ENCODE measurements around the gene MRPL23. TPM values are rescaled to one million over a fixed set of nuclear protein-coding genes. Genes with fewer than 3 reads are reported as not detected.

MRPL23 gene
- total RNA-seq, 1 donor from 2014 or later: 29.2 TPM

GRCh38 chr11:1908618-1909017 is 38.5 kb upstream of the MRPL23 start:
- Mint-ChIP-seq H3K36me3 (ENCODE audit: unreplicated experiment) (no peaks in the 10 kb centered on the region), H3K9me3 (ENCODE audit: unreplicated experiment) (no peaks in the 10 kb centered on the region), H3K4me1 (ENCODE audit: unreplicated experiment) (peaks cover 4% of the 10 kb centered on the region), H3K27me3 (ENCODE audit: unreplicated experiment) (peaks cover 36% of the 10 kb centered on the region), H3K27ac (ENCODE audit: unreplicated experiment) (peak overlapping the region; percentile 7), H3K4me3 (ENCODE audit: unreplicated experiment) (no peak overlapping the region)
- no peak for DNase-seq (ENCODE audit: extremely low spot score, unreplicated experiment)
- TF ChIP-seq, protein P1, sequence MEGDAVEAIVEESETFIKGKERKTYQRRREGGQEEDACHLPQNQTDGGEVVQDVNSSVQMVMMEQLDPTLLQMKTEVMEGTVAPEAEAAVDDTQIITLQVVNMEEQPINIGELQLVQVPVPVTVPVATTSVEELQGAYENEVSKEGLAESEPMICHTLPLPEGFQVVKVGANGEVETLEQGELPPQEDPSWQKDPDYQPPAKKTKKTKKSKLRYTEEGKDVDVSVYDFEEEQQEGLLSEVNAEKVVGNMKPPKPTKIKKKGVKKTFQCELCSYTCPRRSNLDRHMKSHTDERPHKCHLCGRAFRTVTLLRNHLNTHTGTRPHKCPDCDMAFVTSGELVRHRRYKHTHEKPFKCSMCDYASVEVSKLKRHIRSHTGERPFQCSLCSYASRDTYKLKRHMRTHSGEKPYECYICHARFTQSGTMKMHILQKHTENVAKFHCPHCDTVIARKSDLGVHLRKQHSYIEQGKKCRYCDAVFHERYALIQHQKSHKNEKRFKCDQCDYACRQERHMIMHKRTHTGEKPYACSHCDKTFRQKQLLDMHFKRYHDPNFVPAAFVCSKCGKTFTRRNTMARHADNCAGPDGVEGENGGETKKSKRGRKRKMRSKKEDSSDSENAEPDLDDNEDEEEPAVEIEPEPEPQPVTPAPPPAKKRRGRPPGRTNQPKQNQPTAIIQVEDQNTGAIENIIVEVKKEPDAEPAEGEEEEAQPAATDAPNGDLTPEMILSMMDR (IDR thresholded peaks at IDR 0.05): no peak

DNA sequence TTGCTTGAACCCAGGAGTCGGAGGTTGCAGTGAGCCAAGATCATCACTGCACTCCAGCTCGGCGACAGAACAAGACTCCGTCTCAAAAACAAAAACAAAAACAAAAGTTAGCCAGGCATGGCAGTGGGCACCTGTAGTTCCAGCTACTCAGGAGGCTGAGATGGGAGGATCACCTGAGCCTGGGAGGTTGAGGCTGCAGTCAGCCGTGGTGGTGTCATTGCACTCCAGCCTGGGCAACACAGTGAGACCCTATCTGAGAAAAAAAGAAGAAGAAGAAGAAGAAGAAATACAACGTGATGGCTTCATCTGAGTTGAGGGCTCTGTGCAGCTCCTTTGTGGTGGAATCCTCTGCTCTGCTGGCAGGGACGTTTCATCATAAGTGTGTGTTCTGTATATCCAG is 37.6 kb upstream of the MRPL23 start:
- H3K9me3 Mint-ChIP-seq (ENCODE audit: unreplicated experiment): no peaks in the 10 kb centered on the region
- TF ChIP-seq, protein P1 (IDR thresholded peaks at IDR 0.05): no peak
- H3K36me3 Mint-ChIP-seq (ENCODE audit: unreplicated experiment): no peaks in the 10 kb centered on the region
- peaks cover 4% of the 10 kb centered on the region for H3K4me1 Mint-ChIP-seq (ENCODE audit: unreplicated experiment)
- H3K4me3 Mint-ChIP-seq (ENCODE audit: unreplicated experiment): no peak overlapping the region
- H3K27ac Mint-ChIP-seq (ENCODE audit: unreplicated experiment): no peak overlapping the region
- no peak for DNase-seq (ENCODE audit: extremely low spot score, unreplicated experiment)
- peaks cover 38% of the 10 kb centered on the region for H3K27me3 Mint-ChIP-seq (ENCODE audit: unreplicated experiment)

DNA sequence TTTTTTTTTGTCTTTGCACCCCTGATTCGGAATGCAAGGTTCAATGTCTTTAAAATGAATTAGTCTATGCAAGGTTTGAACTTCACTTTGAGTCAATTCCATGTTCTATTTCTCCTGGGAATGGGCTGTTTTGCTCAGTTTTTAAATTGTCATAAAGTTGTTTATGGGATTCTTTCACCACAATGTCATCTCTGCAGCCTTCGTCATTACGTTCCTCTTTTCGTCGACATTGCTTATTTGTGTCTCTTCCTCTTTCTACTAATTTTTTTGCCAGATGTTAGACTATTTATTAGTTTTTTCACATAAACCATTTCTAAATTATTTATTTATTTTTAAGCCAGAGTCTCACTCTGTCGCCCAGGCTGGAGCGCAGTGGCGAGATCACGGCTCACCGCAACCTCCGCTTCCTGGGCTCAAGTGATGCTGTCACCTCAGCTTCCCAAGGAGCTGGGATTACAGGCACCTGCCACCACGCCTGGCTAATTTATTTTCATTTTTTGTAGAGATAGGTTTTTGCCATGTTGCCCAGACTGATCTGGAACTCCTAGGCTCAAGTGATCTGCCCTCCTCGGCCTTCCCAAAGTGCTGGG is 34.7 kb upstream of the MRPL23 start:
- H3K27me3 Mint-ChIP-seq (ENCODE audit: unreplicated experiment): peaks cover 24% of the 10 kb centered on the region
- TF ChIP-seq, protein P1 (IDR thresholded peaks at IDR 0.05): no peak
- no peak for DNase-seq (ENCODE audit: extremely low spot score, unreplicated experiment)
- no peaks in the 10 kb centered on the region for H3K9me3 Mint-ChIP-seq (ENCODE audit: unreplicated experiment)
- no peaks in the 10 kb centered on the region for H3K36me3 Mint-ChIP-seq (ENCODE audit: unreplicated experiment)
- no peak overlapping the region for H3K4me3 Mint-ChIP-seq (ENCODE audit: unreplicated experiment)
- peaks cover 8% of the 10 kb centered on the region for H3K4me1 Mint-ChIP-seq (ENCODE audit: unreplicated experiment)
- no peak overlapping the region for H3K27ac Mint-ChIP-seq (ENCODE audit: unreplicated experiment)

DNA sequence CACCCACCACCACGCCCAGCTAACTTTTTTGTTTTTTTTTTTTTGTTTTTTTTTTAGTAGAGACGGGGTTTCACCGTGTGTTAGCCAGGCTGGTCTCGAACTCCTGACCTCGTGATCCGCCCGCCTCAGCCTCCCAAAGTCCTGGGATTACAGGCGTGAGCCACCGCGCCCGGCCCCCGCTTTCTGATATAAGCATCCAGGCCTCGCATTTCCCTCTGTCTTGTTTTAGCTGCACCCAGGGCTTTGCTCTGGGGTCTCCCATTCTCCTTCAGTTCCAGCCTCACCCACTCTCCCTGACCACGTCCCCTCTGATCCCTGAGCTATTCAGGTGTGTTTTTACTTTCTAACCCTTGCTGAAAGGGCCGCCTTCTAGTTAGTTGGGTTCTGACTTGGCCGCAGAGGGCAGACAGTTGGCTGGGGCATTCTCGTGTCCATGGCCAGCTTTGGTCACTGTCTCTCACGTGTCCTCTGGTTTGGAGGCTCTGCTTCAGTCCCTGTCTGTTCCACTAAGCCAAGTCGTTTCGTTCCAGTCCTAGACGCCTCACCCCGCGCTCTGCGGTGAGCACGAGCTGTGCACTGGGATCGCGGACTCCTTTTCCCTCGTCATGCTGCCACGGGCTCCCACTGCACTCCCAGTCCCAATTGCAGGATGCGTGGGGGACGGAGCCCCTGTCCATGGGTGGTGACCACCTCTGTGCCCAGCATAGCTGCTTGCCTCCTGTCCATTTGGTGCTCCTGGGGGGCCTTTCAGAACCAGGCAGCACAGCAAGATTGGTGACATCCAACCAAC is 33.7 kb upstream of the MRPL23 start:
- no peak overlapping the region for H3K4me3 Mint-ChIP-seq (ENCODE audit: unreplicated experiment)
- TF ChIP-seq, protein P1 (IDR thresholded peaks at IDR 0.05): no peak
- H3K27ac Mint-ChIP-seq (ENCODE audit: unreplicated experiment): no peak overlapping the region
- no peak for DNase-seq (ENCODE audit: extremely low spot score, unreplicated experiment)
- peaks cover 7% of the 10 kb centered on the region for H3K4me1 Mint-ChIP-seq (ENCODE audit: unreplicated experiment)
- H3K36me3 Mint-ChIP-seq (ENCODE audit: unreplicated experiment): no peaks in the 10 kb centered on the region
- H3K9me3 Mint-ChIP-seq (ENCODE audit: unreplicated experiment): no peaks in the 10 kb centered on the region
- peaks cover 20% of the 10 kb centered on the region for H3K27me3 Mint-ChIP-seq (ENCODE audit: unreplicated experiment)

- Mint-ChIP-seq H3K4me1 (ENCODE audit: unreplicated experiment) (peaks cover 5% of the 10 kb centered on the region), H3K4me3 (ENCODE audit: unreplicated experiment) (no peak overlapping the region)
- TF ChIP-seq, protein P1 (IDR thresholded peaks at IDR 0.05): no peak
Observed at GRCh38 chr11:1915795-1916131, 31.4 kb upstream of the MRPL23 start.

More at GRCh38 chr11:1915795-1916131, 31.4 kb upstream of the MRPL23 start:
- H3K9me3 Mint-ChIP-seq (ENCODE audit: unreplicated experiment): no peaks in the 10 kb centered on the region
- H3K36me3 Mint-ChIP-seq (ENCODE audit: unreplicated experiment): no peaks in the 10 kb centered on the region
- H3K27me3 Mint-ChIP-seq (ENCODE audit: unreplicated experiment): peaks cover 12% of the 10 kb centered on the region
- H3K27ac Mint-ChIP-seq (ENCODE audit: unreplicated experiment): no peak overlapping the region
- DNase-seq (ENCODE audit: extremely low spot score, unreplicated experiment): no peak

Measured in osteocyte (in vitro differentiated cells).